ENCODE results near the gene ZNF329.

GRCh38 chr19:58098682-58098998 is 51.9 kb downstream of the ZNF329 start:
- TF ChIP-seq POLR2A (IDR thresholded peaks at IDR 0.05; ENCODE audit: low read length) (no peak), GATA1 (IDR thresholded peaks at IDR 0.05; ENCODE audit: low read depth, low read length) (no peak)
